ENCODE data around the gene FH. TPM values are rescaled to one million over a fixed set of nuclear protein-coding genes. Genes with fewer than 3 reads are reported as not detected.
A peak's percentile ranks its signal among the peaks of the same experiment; 100 is the strongest.

FH gene
- total RNA-seq, 1 experiment from 2014 or later, result 87.0 TPM

DNA sequence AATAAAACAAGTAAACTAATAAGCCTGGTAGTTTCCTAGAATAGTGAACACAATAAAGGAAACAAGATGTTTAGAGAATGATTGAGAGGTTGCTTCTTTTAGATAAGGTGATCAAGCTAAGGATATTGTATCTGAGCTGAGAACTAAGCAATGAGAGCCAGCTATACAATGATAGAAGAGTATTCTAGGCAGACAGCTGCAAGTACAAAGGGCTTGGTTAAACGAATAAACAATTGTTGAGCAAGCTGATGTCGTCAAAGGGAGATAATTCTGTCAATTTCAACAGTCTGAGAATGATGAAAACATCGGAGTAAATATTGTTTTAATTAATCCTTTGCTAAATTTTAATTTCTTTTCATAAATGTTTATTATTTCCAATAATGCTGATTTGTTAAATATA lies 5.5 kb upstream of the FH start:
- DNase-seq (ENCODE audit: low read depth), result no peak

DNA sequence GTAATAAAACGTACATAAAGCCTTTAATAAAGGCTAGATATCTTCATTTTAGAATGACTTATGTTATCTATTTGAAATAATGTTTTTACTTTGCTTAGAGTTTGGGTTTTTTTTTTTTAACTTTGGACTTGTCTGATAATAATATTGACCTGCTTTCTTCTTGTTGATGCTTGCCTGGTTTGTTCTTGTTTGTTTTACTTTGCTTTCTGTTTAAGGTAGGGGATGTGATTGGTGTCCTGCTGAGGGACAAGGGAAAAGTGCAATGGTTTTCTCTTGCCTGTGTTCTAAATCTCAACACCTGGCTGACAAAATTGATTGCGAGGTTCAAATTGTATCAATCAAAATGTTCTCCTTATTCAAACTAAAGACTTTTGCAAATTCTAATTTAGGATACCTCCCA lies 2.2 kb upstream of the FH start:
- DNase-seq (ENCODE audit: low read depth), result no peak

DNA sequence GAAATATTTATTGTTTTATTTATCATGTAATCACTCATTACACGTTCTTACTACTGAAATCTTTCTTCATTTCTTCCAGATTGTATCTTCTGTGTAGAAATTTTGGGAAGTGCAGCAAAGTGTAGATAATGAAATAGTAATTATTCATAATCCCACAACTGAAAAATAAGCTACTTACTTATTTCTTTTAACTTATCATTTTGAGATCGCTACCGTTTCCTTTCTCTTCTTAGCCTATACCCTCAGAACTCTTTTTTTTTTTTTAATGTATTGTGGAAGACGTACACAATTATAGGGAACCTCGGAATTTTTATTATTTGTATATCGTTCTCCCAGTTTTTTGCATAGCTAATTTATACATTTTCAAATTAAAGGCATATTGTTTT lies 518 bp upstream of the FH start:
- DNase-seq (ENCODE audit: low read depth), result no peak

DNA sequence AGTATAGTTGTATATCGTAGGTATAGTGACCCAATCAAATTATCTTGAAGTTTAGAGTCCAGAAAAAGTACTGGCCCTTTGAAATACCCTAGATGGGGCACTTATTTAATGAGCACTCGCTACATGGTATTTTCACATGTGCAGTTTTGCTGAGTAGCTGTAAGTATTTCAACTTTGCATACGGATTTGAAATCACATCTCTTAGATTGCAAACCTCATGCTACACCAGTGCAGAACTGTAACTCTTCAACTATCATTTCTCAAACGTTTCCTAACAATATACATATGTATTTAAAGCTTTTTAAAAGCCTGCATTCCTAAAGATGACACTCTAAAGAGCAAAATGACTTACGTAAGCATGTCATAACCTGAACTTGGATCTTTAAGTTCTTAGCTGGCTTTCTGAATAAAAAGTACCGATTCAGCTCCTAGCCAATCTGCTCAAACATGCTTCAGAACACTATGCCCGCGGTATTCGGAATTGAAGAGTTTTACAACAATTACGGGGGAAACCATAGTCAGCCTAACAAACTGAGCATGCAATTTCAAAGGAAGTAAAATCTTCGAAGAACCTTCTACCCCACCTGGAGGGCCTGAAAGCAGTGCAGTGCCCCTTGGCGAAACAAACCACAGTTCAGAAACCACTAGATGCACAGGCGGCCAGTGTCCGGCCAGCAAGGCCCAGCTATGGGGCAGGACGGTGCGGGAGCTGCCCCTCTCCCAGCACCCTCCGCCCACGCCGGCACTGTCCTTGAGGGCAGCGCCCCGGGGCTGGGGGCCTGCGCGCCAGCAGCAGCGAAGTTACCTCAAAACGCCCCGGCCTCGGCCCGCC lies 863 bp downstream of the FH start:
- DNase-seq (ENCODE audit: low read depth), result peak; percentile 18

DNA sequence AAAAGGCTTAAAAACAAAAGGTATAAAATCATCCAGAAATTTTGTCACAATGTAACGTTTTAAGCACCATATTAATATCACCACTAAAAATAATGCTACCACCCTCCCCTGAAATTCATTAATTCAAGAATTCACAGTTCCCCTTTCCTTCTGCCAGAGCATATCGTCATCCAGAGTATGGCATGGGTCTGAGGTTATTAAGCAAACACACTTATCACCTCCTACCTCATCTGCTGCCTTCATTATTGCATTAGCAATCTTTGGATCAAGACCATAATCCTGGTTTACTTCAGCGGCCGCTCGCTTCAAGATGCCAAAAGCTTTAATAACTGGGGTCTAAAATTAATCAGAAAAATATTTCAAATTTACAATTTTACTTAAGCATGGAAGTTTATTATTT lies 6.2 kb downstream of the FH start:
- no peak for DNase-seq (ENCODE audit: low read depth)

DNA sequence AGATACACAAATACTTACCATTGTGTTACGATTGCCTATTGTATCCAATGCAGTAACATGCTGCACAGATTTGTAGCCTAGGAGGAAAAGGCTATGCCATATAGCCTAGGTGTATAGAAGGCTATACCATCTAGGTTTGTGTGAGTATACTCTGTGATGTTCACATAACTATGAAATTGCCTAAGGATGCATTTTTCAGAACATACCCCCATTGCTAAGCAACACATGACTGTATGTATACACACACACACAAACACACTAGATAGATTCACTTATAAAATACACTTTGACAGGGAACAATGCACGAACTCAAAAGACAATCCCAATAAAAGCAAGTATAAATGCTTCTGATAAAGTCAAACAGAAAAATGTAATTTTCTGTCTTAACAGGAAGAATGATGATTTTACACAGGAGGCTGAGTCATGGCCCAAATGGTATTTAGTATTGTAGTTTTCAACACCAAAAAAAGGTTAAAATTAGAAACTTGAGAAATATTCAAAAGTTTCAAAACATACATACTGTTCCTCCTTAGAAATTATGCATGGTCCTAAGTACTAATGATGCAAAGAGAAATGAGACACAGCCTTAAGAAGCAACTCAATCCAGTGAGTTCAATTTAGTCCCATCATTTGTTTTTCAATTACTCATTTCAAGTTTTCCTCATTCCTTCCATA lies 12.2 kb downstream of the FH start:
- no peak for DNase-seq (ENCODE audit: low read depth)

DNA sequence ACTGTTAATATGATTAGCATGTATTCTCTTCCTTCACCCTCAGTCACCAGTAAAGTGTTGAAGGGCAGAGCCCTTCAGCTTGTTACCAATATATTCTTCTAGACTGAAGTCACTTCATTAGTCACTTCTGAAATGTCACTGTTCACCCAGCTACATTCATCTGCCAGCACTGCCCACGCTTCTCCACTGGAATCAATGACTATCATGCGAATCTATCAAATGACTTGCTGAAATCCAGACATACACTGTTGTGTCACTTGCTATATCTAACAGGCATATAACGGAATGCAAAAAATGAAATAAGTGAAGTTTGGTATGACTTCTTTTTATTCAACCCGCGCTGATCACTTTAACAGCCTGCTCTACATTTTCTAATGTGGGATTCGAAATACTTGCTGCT lies 16.1 kb downstream of the FH start:
- no peak for DNase-seq (ENCODE audit: low read depth)

DNA sequence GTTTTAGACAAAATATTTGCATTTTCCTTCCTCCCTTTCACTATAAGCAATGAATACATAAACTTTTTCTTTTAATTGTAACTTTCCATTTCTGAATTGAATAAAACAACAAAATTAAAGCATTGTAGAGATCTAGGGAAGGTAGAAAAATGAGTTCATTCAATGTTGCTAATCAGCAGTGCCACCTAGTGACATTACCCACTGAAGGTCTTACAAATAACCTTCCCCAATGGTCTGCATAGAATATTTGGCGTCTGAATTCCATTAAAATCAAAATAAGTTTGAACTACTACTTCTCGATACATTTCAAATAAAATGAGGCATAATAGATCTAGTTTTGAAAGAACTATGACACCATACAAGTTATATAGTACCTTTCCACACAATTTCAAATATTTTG lies 19.6 kb downstream of the FH start:
- DNase-seq (ENCODE audit: low read depth), result peak; percentile 36

DNA sequence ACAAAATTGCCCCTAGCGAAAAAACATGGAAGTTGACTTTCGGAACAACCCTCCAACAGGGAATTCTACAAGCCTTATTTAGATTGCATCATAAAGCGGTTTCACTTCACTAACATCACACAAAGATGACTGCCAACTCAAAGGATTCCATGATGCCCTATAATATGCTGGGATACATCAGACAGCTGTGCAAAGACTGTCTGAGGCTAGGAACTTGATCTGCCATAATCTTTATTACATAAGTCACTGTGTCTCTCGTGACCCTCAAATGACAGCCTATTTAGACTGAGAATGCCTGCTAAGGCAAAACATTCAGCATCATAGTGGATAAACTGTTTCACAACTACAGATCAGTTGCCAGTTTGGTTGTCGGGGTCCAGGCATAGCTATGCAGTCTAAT lies 23.8 kb downstream of the FH start:
- DNase-seq (ENCODE audit: low read depth), result no peak

DNA sequence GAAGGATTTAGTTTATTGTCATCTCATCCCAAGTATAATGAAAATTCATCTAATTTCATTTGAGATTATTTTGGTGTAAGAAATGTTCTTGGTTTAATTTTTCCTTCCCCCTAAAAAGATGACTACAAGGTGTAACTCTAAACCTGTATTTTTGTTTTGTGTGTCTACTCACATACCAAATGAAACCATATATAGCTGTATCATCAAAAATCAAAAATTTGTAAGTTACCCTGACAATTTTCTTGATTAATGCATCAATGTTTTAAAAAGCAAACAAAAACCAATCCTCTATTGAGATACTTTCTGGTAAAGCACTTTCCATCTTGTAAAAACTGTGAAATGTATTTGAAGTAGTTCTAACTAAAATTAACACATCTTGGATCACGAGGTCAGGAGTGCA lies 30.8 kb downstream of the FH start:
- DNase-seq (ENCODE audit: low read depth), result no peak

DNA sequence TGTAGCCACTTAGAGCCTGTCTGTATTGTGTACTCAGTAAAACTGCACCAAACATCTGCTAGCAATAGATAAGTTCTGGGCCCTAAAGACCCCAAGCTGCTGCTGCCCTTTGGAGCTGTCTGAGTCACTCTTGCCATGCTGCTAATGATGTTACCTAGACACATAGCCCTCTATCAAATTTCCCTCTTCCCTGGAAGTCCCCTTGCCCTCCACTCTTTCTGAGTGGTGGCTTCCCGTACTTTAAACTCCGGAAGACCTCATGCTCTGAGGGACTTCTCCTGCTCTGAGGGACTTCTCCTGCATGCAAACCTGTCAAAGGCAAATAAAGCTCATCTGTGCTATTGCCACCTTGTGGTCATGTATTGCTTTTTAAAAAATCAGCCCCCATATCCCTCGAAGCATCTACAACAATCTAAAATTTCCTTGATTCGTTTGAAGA lies 34.0 kb downstream of the FH start:
- peak; percentile 32 for DNase-seq (ENCODE audit: low read depth)

DNA sequence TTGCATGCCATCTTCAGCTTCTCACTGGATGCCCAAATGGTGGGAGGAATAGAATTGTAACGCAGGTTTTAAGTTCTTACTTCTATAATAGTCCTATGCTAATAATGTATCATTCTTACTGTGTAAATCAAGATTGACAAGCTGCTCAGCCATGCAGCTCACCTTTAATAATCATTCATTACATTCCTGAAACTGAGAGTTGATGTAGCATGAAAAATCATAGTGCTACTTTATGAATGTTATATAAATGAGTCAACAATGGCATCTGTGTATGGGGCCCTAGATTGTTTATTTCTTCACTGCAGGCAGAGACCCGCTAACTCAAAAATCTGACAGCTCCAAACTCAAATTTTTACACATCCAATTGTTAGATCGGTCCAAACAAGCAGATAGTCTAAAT lies 34.4 kb downstream of the FH start:
- DNase-seq (ENCODE audit: low read depth), result no peak

DNA sequence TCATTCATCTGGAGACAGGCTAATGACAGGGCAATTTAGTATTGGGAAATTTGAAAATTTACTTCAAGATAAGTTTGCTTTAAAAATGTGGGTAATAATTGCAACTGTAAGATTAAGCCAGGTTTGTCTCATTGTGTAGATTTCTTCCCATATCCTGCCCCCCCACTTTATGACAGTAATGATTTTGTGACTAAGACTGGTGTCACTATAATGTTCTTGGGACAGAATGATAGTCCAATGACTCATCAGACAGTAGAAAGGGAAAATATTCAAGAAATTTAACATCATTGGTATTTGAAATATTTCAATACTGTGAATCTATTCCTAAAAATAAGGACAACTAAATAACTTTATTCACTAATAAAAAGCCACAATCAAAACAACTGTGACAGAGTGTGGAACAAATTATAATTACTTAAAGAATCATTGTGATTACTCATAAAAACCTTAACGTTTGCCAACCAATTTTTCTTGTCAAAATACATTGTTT lies 36.7 kb downstream of the FH start:
- DNase-seq (ENCODE audit: low read depth), result peak; percentile 72

DNA sequence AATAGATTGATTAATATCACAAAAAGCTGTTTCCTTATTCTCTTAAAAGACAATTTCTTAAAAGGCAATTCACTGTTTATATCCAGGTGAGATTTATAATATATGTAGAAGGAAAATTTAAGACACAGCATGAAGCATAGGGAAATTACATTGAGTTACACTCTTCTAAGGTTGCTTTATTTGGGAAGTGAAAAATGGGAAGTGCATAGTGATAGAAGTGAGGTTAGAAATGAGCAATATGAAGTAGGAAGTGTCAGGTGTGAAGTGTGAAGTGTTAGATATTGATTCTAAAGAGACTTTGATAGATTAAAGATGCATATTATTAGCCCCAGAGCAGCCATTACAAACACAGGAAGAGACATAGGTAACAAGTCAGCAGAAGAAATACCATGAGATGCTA lies 40.3 kb downstream of the FH start:
- no peak for DNase-seq (ENCODE audit: low read depth)

DNA sequence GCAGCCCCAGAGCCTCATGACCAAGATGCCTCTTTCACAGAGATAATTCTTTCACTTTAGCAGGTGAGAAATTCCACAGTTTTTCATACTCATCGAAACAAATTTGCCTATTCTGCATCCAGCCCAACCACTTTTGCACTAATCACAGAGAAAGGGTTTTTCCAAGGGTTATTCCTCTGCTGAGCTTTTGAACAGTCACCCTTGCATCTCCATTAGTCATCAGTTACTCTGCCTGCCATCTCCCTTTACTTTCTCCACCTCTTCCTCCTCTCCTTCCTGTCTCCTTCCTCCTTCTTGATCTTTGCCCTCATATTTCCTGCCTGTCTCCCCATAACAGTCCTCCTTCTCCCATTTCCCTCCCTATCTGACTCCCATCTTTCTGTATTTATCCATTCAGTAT lies 43.9 kb downstream of the FH start:
- peak; percentile 37 for DNase-seq (ENCODE audit: low read depth)

DNA sequence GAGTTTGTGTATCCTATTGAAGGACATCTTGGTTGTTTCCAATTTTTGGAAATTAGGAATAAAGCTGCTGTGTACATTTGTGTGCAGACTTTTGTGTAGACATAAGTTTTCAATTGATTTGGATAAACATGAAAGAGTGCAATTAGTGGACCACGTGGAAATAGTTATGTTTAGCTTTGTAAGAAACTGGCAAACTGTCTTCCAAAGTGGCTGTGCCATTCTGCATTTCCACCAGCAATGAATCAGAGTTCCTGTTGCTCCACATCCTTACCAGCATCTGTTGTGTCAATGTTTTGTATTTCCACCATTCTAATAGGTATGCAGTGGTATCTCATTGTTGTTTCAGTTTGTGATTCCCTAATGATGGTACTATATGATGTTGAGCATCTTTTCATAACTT lies 46.5 kb downstream of the FH start:
- no peak for DNase-seq (ENCODE audit: low read depth)

DNA sequence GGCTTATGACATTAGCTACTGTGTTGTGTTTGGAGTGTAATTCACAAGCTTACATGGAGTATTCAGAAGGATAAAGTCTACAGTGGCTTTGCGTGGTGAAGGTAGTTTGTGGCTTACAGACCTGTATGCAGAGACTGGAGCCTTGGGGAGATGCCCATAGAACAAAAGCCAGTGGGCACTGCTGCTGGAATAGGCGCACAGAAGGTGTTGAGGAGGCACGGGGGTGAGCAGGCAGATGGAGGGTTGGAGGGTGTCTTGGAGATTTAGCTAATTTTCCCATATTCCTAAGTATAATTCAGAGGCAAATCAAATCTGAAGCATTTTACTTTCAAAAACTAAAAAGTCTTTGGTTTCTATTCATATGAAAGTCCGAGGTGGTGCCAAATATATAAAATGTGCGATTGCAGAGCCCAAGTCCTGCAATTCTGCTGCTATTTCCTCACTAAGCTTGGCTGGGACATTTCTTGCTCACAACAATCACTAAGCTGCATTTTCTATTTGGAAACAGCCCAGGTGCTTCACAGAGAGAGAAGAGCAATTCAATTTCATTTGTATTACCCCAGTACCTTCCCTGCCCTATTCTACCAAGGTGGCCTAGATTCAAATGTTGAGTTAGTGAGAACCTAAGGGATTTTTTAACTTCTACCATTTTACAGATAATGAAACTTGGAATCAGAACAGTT lies 48.5 kb downstream of the FH start:
- no peak for DNase-seq (ENCODE audit: low read depth)

DNA sequence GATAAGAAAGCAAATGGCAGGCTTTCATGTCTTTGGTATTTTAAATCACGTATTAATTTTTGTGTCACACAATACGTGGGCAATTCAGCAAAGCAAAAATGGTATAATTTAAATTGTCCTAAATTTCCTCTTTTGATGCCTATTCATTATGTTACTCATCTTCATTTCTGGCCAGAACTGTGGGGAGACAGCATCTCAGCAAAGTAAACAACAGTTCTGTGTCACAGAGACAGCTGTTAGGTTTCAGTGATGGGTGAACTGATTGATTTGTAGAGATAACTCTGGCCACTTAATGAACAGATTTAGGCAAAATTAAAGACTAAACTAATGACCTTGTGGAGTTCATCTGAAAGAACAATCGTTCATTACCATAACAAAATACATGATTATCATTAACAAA lies 49.2 kb downstream of the FH start:
- no peak for DNase-seq (ENCODE audit: low read depth)

DNA sequence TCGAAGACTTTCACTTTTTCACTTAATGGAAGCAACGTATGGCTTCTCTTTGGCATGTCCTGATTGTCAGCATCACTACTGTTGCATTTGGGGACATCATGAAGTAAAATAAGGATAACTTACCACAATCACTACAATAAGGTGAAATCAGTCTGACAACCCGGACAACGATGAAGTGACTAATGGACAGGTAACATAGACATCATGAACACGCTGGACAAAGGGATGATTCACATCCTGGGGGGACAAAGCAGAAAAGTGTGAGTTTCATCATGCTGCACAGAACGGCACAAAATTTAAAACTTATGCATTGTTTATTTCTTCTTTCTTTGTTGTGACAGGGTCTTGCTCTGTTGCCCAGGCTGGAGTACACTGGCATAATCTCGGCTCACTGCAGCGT lies 53.9 kb downstream of the FH start:
- peak; percentile 2 for DNase-seq (ENCODE audit: low read depth)

DNA sequence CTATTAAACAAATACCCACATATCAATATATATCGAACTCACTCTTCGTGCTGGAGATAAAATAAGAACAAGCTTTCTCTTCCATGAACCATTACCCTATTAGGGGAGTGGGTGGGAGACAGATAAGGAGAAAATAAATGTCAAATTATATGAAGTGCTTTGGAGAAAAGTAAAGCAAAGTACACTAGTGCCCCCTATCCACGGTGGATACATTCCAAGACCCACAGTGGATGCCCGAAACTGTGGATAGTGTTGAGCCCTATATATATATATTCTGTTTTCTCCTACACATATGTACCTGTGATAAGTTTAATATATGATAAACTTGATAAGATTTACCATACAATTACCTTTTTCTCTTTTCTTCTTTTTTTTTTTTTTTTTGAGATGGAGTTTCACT lies 54.6 kb downstream of the FH start:
- no peak for DNase-seq (ENCODE audit: low read depth)

DNA sequence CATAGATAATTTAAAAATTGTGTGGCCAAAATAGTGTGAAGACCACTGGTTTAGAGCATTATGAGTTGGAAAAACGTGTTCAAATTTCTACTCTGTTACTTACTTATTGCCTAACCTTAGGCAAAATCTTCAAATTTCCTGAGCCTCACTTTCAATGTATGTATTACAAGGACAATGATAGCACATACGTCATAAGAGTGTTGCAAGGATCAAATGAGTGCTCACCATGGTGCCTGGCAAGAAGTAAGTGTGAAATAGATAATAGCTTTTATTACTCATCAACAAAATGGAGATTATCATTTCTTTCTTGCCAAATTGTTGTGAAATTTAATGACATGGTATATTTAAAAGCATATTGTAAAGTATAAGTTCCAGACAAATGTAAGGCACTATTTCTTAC lies 57.2 kb downstream of the FH start:
- DNase-seq (ENCODE audit: low read depth), result no peak

DNA sequence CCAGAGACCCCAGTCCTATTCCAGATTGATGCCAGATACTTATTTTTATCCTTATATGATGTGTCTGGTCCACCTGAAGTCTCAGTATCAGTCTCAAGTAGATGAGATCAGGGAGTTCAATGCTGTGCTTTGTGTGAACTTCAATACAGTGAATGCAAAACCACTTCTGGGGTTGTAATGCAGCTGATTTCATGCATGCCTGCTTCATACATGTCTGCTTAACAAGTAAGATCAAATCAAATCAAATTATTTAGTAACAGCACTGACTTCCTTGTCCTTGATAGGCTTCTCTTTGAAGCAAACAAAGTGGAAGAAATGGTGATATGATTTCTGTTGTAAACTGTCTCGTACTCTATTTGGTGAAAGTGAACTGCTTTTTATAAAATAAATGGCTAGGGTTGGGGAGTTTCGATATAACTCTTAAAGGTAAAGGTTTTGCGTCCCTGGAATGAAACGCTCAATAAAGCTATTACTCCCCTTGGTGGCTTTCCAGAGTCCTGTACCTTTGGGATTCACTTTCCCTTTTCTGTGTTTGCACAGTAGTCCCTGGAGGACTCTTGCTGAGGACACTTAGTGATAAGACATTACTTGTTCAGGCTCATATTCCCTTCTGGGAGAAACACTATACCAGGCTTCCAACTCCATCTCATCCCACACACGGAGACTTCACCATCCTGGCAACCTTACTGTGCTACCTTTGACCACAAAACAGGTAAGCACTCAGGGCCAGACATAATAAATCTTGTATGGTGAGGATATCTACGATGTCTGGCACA lies 59.3 kb downstream of the FH start:
- no peak for DNase-seq (ENCODE audit: low read depth)
